TTC549 (cell line): ENCODE data around the gene IGFL4.

Experiments used
- FAIRE-seq: peaks from 2 replicates; lab custom pipeline; 2012; peaks lifted over from hg19 to GRCh38; lab: Jason Lieb, UNC

The IGFL4 gene

DNA sequence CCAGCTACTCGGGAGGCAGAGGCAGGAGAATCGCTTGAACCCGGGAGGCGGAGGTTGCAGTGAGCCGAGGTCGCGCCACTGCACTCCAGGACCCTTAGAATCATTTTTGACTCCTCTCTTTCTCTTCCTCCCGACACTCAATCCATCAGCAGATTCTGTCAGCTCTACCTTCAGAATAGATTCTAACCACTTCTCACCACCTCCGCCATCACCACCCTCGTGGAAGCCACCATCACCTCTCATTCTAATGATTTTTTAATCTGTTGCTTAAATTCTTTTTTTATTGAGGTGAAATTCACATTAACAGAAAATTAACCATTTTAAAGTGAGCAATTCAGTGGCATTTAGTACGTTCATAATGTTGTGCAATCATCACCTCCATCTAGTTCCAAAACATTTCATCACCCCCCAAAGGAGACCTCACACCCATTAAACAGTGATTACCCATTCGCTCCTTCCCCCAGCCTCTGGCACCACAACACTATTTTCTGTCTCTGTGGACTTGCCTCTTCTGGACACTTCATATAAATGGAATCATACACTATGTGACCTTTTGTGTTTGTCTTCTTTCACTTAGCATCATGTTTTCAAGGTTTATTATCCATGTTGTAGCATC is 50.6 kb downstream of the IGFL4 start:
- FAIRE-seq = no peak
